ENCODE results near the gene PLCXD3.

- TF ChIP-seq ZNF76 (tag by site-specific recombination; IDR thresholded peaks at IDR 0.05; ENCODE audit: borderline replicate concordance, low read depth) (no peak), CTCF (tag by site-specific recombination; IDR thresholded peaks at IDR 0.05) (no peak), ZNF121 (tag by site-specific recombination; IDR thresholded peaks at IDR 0.05) (no peak), ZNF600 (tag by site-specific recombination; IDR thresholded peaks at IDR 0.05) (no peak), ZFP41 (tag by site-specific recombination; IDR thresholded peaks at IDR 0.05; ENCODE audit: borderline replicate concordance) (no peak), ZBTB26 (tag by site-specific recombination; optimal IDR thresholded peaks at IDR 0.05) (no peak), HOXA7 (CRISPR knock-in tag; IDR thresholded peaks at IDR 0.05; ENCODE audit: borderline replicate concordance) (no peak)
These were observed 16.9 kb upstream of the PLCXD3 start for GRCh38 chr5:41527201-41527779.

Measured in HEK293 (cell line).